GM19328 (cell line): ENCODE data around the gene TRIM72.
A peak's percentile ranks its signal among the peaks of the same experiment; 100 is the strongest.
"Not testable (repeated sequence)": the region's sequence is repeated elsewhere in the genome, so short reads cannot be mapped to it uniquely, and the experiment has no call there.

Experiments used
- ATAC-seq: cut with Tn5 transposase; IDR thresholded peaks from one replicate; pipeline ENCODE4 v1.9.1; 2021; ENCODE audit warnings: mild to moderate bottlenecking, moderate library complexity; ENCODE audit not compliant: unreplicated experiment

TRIM72 gene

GRCh38 chr16:31251435-31251834, 37.5 kb downstream of the TRIM72 start:
- no peak for ATAC-seq

- ATAC-seq, result no peak
These were observed 39.7 kb downstream of the TRIM72 start for GRCh38 chr16:31253642-31254045.

GRCh38 chr16:31256466-31256865, 42.5 kb downstream of the TRIM72 start:
- no peak for ATAC-seq

- ATAC-seq, result no peak
These were observed 44.4 kb downstream of the TRIM72 start for GRCh38 chr16:31258366-31258765.

- no peak for ATAC-seq
These were observed 46.4 kb downstream of the TRIM72 start for GRCh38 chr16:31260136-31260931.

GRCh38 chr16:31262084-31262483, 48.2 kb downstream of the TRIM72 start:
- no peak for ATAC-seq

GRCh38 chr16:31265329-31266245, 51.7 kb downstream of the TRIM72 start:
- peak; percentile 69 for ATAC-seq

- no peak for ATAC-seq
These were observed 53.6 kb downstream of the TRIM72 start for GRCh38 chr16:31267332-31268032.

GRCh38 chr16:31268033-31268365, 54.1 kb downstream of the TRIM72 start:
- no peak for ATAC-seq

GRCh38 chr16:31268891-31269290, 55.0 kb downstream of the TRIM72 start:
- no peak for ATAC-seq

- ATAC-seq, result no peak
These were observed 55.6 kb downstream of the TRIM72 start for GRCh38 chr16:31269541-31269940.

GRCh38 chr16:31269973-31270372, 56.1 kb downstream of the TRIM72 start:
- ATAC-seq, result not testable (repeated sequence)

- no peak for ATAC-seq
These were observed 56.9 kb downstream of the TRIM72 start for GRCh38 chr16:31270795-31271194.

- ATAC-seq, result no peak
These were observed 57.8 kb downstream of the TRIM72 start for GRCh38 chr16:31271621-31272190.

GRCh38 chr16:31273187-31273586, 59.3 kb downstream of the TRIM72 start:
- ATAC-seq, result no peak

GRCh38 chr16:31273676-31274075, 59.8 kb downstream of the TRIM72 start:
- no peak for ATAC-seq

GRCh38 chr16:31274831-31275816, 61.2 kb downstream of the TRIM72 start:
- ATAC-seq, result no peak

GRCh38 chr16:31276600-31276999, 62.7 kb downstream of the TRIM72 start:
- ATAC-seq, result no peak

- ATAC-seq, result no peak
These were observed 63.8 kb downstream of the TRIM72 start for GRCh38 chr16:31277659-31278260.
